Calu3 (cell line): Measurements from ENCODE around the gene LRFN2. TPM values are rescaled to one million over a fixed set of nuclear protein-coding genes. Genes with fewer than 3 reads are reported as not detected.

ENCODE experiments used
- BruUV-seq: library from RNA; stranded (reverse); fragments of 400-500 nt; replicated peaks from 2 replicates; lab custom pipeline; 2021; lab: Mats Ljungman, UMichigan
- CTCF ChIA-PET: fragments of 300-600 bp; sonication (Branson Sonifier 250); formaldehyde crosslinking; loops from one replicate; lab custom pipeline; 2022; ENCODE audit warnings: antibody characterized with exemption; lab: Charles Lee
- DNase-seq: peaks from one replicate; pipeline ENCODE4 v3.0.0; 2022
- H3K27ac Mint-ChIP-seq: one replicate; pipeline ENCODE4 v1.8.0; 2022; ENCODE audit warnings: mixed read lengths; ENCODE audit not compliant: unreplicated experiment
- H3K27me3 Mint-ChIP-seq: one replicate; pipeline ENCODE4 v1.8.0; 2022; ENCODE audit warnings: mixed read lengths; ENCODE audit not compliant: unreplicated experiment
- H3K36me3 Mint-ChIP-seq: one replicate; pipeline ENCODE4 v1.8.0; 2022; ENCODE audit warnings: mild to moderate bottlenecking, moderate library complexity, mixed read lengths; ENCODE audit not compliant: insufficient read depth, unreplicated experiment
- H3K4me1 Mint-ChIP-seq: one replicate; pipeline ENCODE4 v1.8.0; 2022; ENCODE audit warnings: mild to moderate bottlenecking, low read depth, mixed read lengths; ENCODE audit not compliant: unreplicated experiment
- H3K4me3 Mint-ChIP-seq: one replicate; pipeline ENCODE4 v1.8.0; 2022; ENCODE audit warnings: mild to moderate bottlenecking, low read depth, moderate library complexity, mixed read lengths; ENCODE audit not compliant: unreplicated experiment
- H3K9me3 Mint-ChIP-seq: one replicate; pipeline ENCODE4 v1.8.0; 2022; ENCODE audit warnings: low read depth, mixed read lengths; ENCODE audit not compliant: unreplicated experiment
- intact Hi-C: fragments of 100-400 bp; cut with micrococcal nuclease; formaldehyde crosslinking; loops from one replicate; pipeline ENCODE4 v1.10.0; 2022; ENCODE audit not compliant: unreplicated experiment
- total RNA-seq: library from RNA; stranded (reverse); gene quantifications from 2 replicates; pipeline ENCODE4 v1.2.3, GENCODE V29; 2022
- TF ChIP-seq, protein P1 (sequence below): fragments of 200-600 bp; IDR thresholded peaks from one replicate; pipeline ENCODE4 v1.8.0; 2022; ENCODE audit warnings: antibody characterized with exemption; ENCODE audit not compliant: unreplicated experiment

The LRFN2 gene
- total RNA-seq, 1 experiment from 2014 or later: not detected

DNA sequence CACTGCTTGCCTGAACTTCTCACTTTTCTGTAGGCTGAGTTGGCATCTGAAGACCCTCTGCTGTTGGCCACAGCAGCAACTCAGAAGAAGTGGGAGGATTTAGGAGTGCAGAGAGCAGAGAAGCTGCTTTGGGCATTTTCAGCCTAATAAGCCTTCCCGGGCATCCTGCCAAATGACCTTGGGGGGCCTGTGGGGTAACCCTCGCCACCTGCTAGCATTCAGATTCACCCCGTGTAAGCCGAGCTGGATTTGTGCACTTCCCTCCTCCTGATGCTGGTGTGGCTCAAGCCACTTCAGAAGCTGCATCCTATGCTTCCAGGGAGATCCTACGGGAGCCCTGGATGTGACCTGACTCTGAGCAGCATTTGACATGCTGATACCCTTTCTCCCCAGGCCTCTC lies 114.8 kb downstream of the LRFN2 start:
- no peak overlapping the region for H3K27ac Mint-ChIP-seq
- no peaks in the 10 kb centered on the region for H3K4me1 Mint-ChIP-seq
- no TSS peak for BruUV-seq
- intact Hi-C loops: no loop called here
- no peaks in the 10 kb centered on the region for H3K9me3 Mint-ChIP-seq
- CTCF ChIA-PET: no interaction called here
- H3K36me3 Mint-ChIP-seq: no peaks in the 10 kb centered on the region
- TF ChIP-seq, protein P1, sequence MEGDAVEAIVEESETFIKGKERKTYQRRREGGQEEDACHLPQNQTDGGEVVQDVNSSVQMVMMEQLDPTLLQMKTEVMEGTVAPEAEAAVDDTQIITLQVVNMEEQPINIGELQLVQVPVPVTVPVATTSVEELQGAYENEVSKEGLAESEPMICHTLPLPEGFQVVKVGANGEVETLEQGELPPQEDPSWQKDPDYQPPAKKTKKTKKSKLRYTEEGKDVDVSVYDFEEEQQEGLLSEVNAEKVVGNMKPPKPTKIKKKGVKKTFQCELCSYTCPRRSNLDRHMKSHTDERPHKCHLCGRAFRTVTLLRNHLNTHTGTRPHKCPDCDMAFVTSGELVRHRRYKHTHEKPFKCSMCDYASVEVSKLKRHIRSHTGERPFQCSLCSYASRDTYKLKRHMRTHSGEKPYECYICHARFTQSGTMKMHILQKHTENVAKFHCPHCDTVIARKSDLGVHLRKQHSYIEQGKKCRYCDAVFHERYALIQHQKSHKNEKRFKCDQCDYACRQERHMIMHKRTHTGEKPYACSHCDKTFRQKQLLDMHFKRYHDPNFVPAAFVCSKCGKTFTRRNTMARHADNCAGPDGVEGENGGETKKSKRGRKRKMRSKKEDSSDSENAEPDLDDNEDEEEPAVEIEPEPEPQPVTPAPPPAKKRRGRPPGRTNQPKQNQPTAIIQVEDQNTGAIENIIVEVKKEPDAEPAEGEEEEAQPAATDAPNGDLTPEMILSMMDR: no peak
- DNase-seq: no peak
- peaks cover 96% of the 10 kb centered on the region for H3K27me3 Mint-ChIP-seq
- H3K4me3 Mint-ChIP-seq: no peak overlapping the region

GRCh38 chr6:40471243-40471642 lies 115.9 kb downstream of the LRFN2 start:
- H3K27ac Mint-ChIP-seq: no peak overlapping the region
- no peak overlapping the region for H3K4me3 Mint-ChIP-seq
- TF ChIP-seq, protein P1: no peak
- intact Hi-C loops: no loop called here
- no peaks in the 10 kb centered on the region for H3K9me3 Mint-ChIP-seq
- no peaks in the 10 kb centered on the region for H3K4me1 Mint-ChIP-seq
- H3K36me3 Mint-ChIP-seq: no peaks in the 10 kb centered on the region
- CTCF ChIA-PET: no interaction called here
- DNase-seq: no peak
- H3K27me3 Mint-ChIP-seq: peaks cover 96% of the 10 kb centered on the region
- no TSS peak for BruUV-seq

DNA sequence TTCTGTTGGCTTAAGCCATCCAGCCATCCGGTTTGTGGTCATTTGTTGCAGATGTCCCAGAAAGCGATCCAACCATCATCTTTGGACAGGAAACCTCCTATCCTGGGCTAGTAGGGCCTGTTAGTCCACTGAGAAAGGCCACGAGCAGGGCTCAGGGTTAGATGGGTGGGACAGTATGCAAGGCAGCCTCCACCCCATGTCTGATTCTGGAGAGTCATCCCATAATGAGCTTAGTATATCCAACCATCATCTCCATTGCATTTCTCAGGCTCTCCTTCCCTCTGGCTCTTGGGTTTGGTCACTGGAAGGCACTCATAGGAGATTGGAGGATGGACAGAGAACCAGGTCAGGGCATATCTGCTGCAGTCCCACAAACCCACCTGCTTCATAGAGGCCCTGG lies 117.8 kb downstream of the LRFN2 start:
- TF ChIP-seq, protein P1: no peak
- no peaks in the 10 kb centered on the region for H3K36me3 Mint-ChIP-seq
- no TSS peak for BruUV-seq
- intact Hi-C loops: no loop called here
- no peaks in the 10 kb centered on the region for H3K9me3 Mint-ChIP-seq
- CTCF ChIA-PET: no interaction called here
- no peak overlapping the region for H3K4me3 Mint-ChIP-seq
- no peak overlapping the region for H3K27ac Mint-ChIP-seq
- no peaks in the 10 kb centered on the region for H3K4me1 Mint-ChIP-seq
- no peak for DNase-seq
- peaks cover 96% of the 10 kb centered on the region for H3K27me3 Mint-ChIP-seq

GRCh38 chr6:40466986-40467539 lies 120.1 kb downstream of the LRFN2 start:
- no peak overlapping the region for H3K4me3 Mint-ChIP-seq
- intact Hi-C loops: no loop called here
- TF ChIP-seq, protein P1: no peak
- CTCF ChIA-PET: interaction anchor here (0.6 kb wide), 1 partner anchor 357 kb away, joined by 3 read pairs; no protein-coding TSS in a partner anchor
- H3K9me3 Mint-ChIP-seq: no peaks in the 10 kb centered on the region
- BruUV-seq: no TSS peak
- H3K4me1 Mint-ChIP-seq: no peaks in the 10 kb centered on the region
- no peak overlapping the region for H3K27ac Mint-ChIP-seq
- H3K36me3 Mint-ChIP-seq: no peaks in the 10 kb centered on the region
- H3K27me3 Mint-ChIP-seq: peaks cover 86% of the 10 kb centered on the region
- DNase-seq: no peak
